ENCODE measurements around the gene ROR1. TPM values are rescaled to one million over a fixed set of nuclear protein-coding genes. Genes with fewer than 3 reads are reported as not detected.
"Not testable (repeated sequence)": the region's sequence is repeated elsewhere in the genome, so short reads cannot be mapped to it uniquely, and the experiment has no call there.

ROR1 gene
- total RNA-seq, 1 donor from 2014 or later: not detected

GRCh38 chr1:63810936-63811469, 37.2 kb downstream of the ROR1 start:
- intact Hi-C loops (cut with micrococcal nuclease): no loop called here
- H3K9me3 Mint-ChIP-seq: no peaks in the 10 kb centered on the region
- no peak for DNase-seq
- no peak overlapping the region for H3K27ac Mint-ChIP-seq
- no peaks in the 10 kb centered on the region for H3K4me1 Mint-ChIP-seq
- H3K4me3 Mint-ChIP-seq: no peak overlapping the region
- peaks cover 13% of the 10 kb centered on the region for H3K27me3 Mint-ChIP-seq
- no peaks in the 10 kb centered on the region for H3K36me3 Mint-ChIP-seq (ENCODE audit: low read depth)

- H3K27me3 Mint-ChIP-seq: peaks cover 13% of the 10 kb centered on the region
- H3K36me3 Mint-ChIP-seq (ENCODE audit: low read depth): no peaks in the 10 kb centered on the region
- intact Hi-C loops (cut with micrococcal nuclease): no loop called here
- no peak overlapping the region for H3K4me3 Mint-ChIP-seq
- no peaks in the 10 kb centered on the region for H3K4me1 Mint-ChIP-seq
- no peak overlapping the region for H3K27ac Mint-ChIP-seq
- no peaks in the 10 kb centered on the region for H3K9me3 Mint-ChIP-seq
- DNase-seq: no peak
Measured at GRCh38 chr1:63812071-63812700, 38.4 kb downstream of the ROR1 start.

- intact Hi-C loops (cut with micrococcal nuclease): no loop called here
- Mint-ChIP-seq H3K4me3 (no peak overlapping the region), H3K36me3 (ENCODE audit: low read depth) (no peaks in the 10 kb centered on the region), H3K9me3 (no peaks in the 10 kb centered on the region), H3K27ac (no peak overlapping the region), H3K4me1 (no peaks in the 10 kb centered on the region), H3K27me3 (peaks cover 14% of the 10 kb centered on the region)
- DNase-seq: no peak
Measured at GRCh38 chr1:63813829-63814277, 40.0 kb downstream of the ROR1 start.

GRCh38 chr1:63816217-63816815, 42.5 kb downstream of the ROR1 start:
- DNase-seq; H3K9me3 Mint-ChIP-seq; H3K36me3 Mint-ChIP-seq (ENCODE audit: low read depth); H3K27ac Mint-ChIP-seq; H3K4me1 Mint-ChIP-seq; intact Hi-C loops (cut with micrococcal nuclease); H3K27me3 Mint-ChIP-seq; H3K4me3 Mint-ChIP-seq: not testable (repeated sequence)

GRCh38 chr1:63817152-63817667, 43.4 kb downstream of the ROR1 start:
- H3K36me3 Mint-ChIP-seq (ENCODE audit: low read depth): no peaks in the 10 kb centered on the region
- H3K4me1 Mint-ChIP-seq: no peaks in the 10 kb centered on the region
- no peak for DNase-seq
- no peak overlapping the region for H3K27ac Mint-ChIP-seq
- no peak overlapping the region for H3K4me3 Mint-ChIP-seq
- peaks cover 9% of the 10 kb centered on the region for H3K27me3 Mint-ChIP-seq
- no peaks in the 10 kb centered on the region for H3K9me3 Mint-ChIP-seq
- intact Hi-C loops (cut with micrococcal nuclease): no loop called here

- H3K4me3 Mint-ChIP-seq: no peak overlapping the region
- H3K36me3 Mint-ChIP-seq (ENCODE audit: low read depth): no peaks in the 10 kb centered on the region
- H3K27ac Mint-ChIP-seq: no peak overlapping the region
- no peak for DNase-seq
- H3K9me3 Mint-ChIP-seq: no peaks in the 10 kb centered on the region
- intact Hi-C loops (cut with micrococcal nuclease): no loop called here
- no peaks in the 10 kb centered on the region for H3K4me1 Mint-ChIP-seq
- H3K27me3 Mint-ChIP-seq: peaks cover 10% of the 10 kb centered on the region
Measured at GRCh38 chr1:63817700-63818099, 43.9 kb downstream of the ROR1 start.

GRCh38 chr1:63818567-63819325, 44.9 kb downstream of the ROR1 start:
- H3K9me3 Mint-ChIP-seq: no peaks in the 10 kb centered on the region
- H3K27ac Mint-ChIP-seq: no peak overlapping the region
- no peak overlapping the region for H3K4me3 Mint-ChIP-seq
- DNase-seq: no peak
- H3K4me1 Mint-ChIP-seq: no peaks in the 10 kb centered on the region
- no peaks in the 10 kb centered on the region for H3K36me3 Mint-ChIP-seq (ENCODE audit: low read depth)
- H3K27me3 Mint-ChIP-seq: peaks cover 10% of the 10 kb centered on the region
- intact Hi-C loops (cut with micrococcal nuclease): no loop called here

GRCh38 chr1:63819795-63820194, 46.0 kb downstream of the ROR1 start:
- Mint-ChIP-seq H3K27ac (no peak overlapping the region), H3K36me3 (ENCODE audit: low read depth) (no peaks in the 10 kb centered on the region), H3K27me3 (peaks cover 10% of the 10 kb centered on the region), H3K4me3 (no peak overlapping the region), H3K9me3 (no peaks in the 10 kb centered on the region), H3K4me1 (no peaks in the 10 kb centered on the region)
- DNase-seq: no peak
- intact Hi-C loops (cut with micrococcal nuclease): no loop called here

GRCh38 chr1:63821091-63822005, 47.5 kb downstream of the ROR1 start:
- no peak for DNase-seq
- intact Hi-C loops (cut with micrococcal nuclease): no loop called here
- Mint-ChIP-seq H3K27ac (no peak overlapping the region), H3K9me3 (peaks cover 3% of the 10 kb centered on the region), H3K36me3 (ENCODE audit: low read depth) (no peaks in the 10 kb centered on the region), H3K4me3 (no peak overlapping the region), H3K27me3 (peaks cover 12% of the 10 kb centered on the region), H3K4me1 (no peaks in the 10 kb centered on the region)

- Mint-ChIP-seq H3K27ac (no peak overlapping the region), H3K9me3 (peaks cover 3% of the 10 kb centered on the region), H3K36me3 (ENCODE audit: low read depth) (no peaks in the 10 kb centered on the region), H3K4me1 (no peaks in the 10 kb centered on the region), H3K27me3 (peaks cover 12% of the 10 kb centered on the region), H3K4me3 (no peak overlapping the region)
- DNase-seq: no peak
- intact Hi-C loops (cut with micrococcal nuclease): no loop called here
Measured at GRCh38 chr1:63822540-63822939, 48.7 kb downstream of the ROR1 start.

- no peaks in the 10 kb centered on the region for H3K36me3 Mint-ChIP-seq (ENCODE audit: low read depth)
- no peaks in the 10 kb centered on the region for H3K4me1 Mint-ChIP-seq
- H3K27me3 Mint-ChIP-seq: peaks cover 10% of the 10 kb centered on the region
- peaks cover 3% of the 10 kb centered on the region for H3K9me3 Mint-ChIP-seq
- no peak overlapping the region for H3K27ac Mint-ChIP-seq
- DNase-seq: no peak
- no peak overlapping the region for H3K4me3 Mint-ChIP-seq
- intact Hi-C loops (cut with micrococcal nuclease): no loop called here
Measured at GRCh38 chr1:63824451-63824850, 50.6 kb downstream of the ROR1 start.

- no peaks in the 10 kb centered on the region for H3K36me3 Mint-ChIP-seq (ENCODE audit: low read depth)
Measured at GRCh38 chr1:63825111-63825510, 51.3 kb downstream of the ROR1 start.

GRCh38 chr1:63826246-63826861, 52.5 kb downstream of the ROR1 start:
- H3K9me3 Mint-ChIP-seq; H3K27me3 Mint-ChIP-seq; H3K36me3 Mint-ChIP-seq (ENCODE audit: low read depth); H3K27ac Mint-ChIP-seq; H3K4me3 Mint-ChIP-seq; H3K4me1 Mint-ChIP-seq; DNase-seq; intact Hi-C loops (cut with micrococcal nuclease): not testable (repeated sequence)

More at GRCh38 chr1:63825111-63825510, 51.3 kb downstream of the ROR1 start:
- Mint-ChIP-seq H3K27ac (no peak overlapping the region), H3K27me3 (peaks cover 10% of the 10 kb centered on the region), H3K4me3 (no peak overlapping the region), H3K9me3 (peaks cover 3% of the 10 kb centered on the region), H3K4me1 (no peaks in the 10 kb centered on the region)
- intact Hi-C loops (cut with micrococcal nuclease): no loop called here
- no peak for DNase-seq
